Activated naive CD8-positive, alpha-beta T cell treated with anti-CD3 and anti-CD28 coated beads for 36 hours (primary cell): ENCODE data around the gene CGB3. TPM values are rescaled to one million over a fixed set of nuclear protein-coding genes. Genes with fewer than 3 reads are reported as not detected.
"Not testable (repeated sequence)": the region's sequence is repeated elsewhere in the genome, so short reads cannot be mapped to it uniquely, and the experiment has no call there.

Experiments
- DNase-seq: peaks from one replicate; pipeline ENCODE4 v3.0.0; 2021
- H3K27ac Mint-ChIP-seq: one replicate; pipeline ENCODE4 v1.8.0; 2022; ENCODE audit warnings: mild to moderate bottlenecking, moderate library complexity, mixed read lengths
- H3K27me3 Mint-ChIP-seq: one replicate; pipeline ENCODE4 v1.8.0; 2022; ENCODE audit warnings: mild to moderate bottlenecking, mixed read lengths
- H3K36me3 Mint-ChIP-seq: one replicate; pipeline ENCODE4 v1.8.0; 2021; ENCODE audit warnings: mild to moderate bottlenecking, mixed read lengths
- H3K4me1 Mint-ChIP-seq: one replicate; pipeline ENCODE4 v1.8.0; 2021; ENCODE audit warnings: mixed read lengths
- H3K4me3 Mint-ChIP-seq: one replicate; pipeline ENCODE4 v1.8.0; 2022; ENCODE audit warnings: mild to moderate bottlenecking, moderate library complexity, mixed read lengths
- H3K9me3 Mint-ChIP-seq: one replicate; pipeline ENCODE4 v1.8.0; 2022; ENCODE audit warnings: mixed read lengths
- total RNA-seq, 2 experiments: library from RNA; stranded (reverse); gene quantifications; one replicate each; pipeline ENCODE4 v1.2.3, GENCODE V29; 2021

CGB3 gene
- total RNA-seq, 2 experiments from 2014 or later, result not detected

- H3K27me3 Mint-ChIP-seq, DNase-seq, H3K36me3 Mint-ChIP-seq, H3K4me3 Mint-ChIP-seq, H3K27ac Mint-ChIP-seq, H3K9me3 Mint-ChIP-seq, H3K4me1 Mint-ChIP-seq: not testable (repeated sequence)
These were observed 1.5 kb upstream of the CGB3 start for GRCh38 chr19:49025599-49025998.

GRCh38 chr19:49025088-49025487 is 955 bp upstream of the CGB3 start:
- DNase-seq, H3K9me3 Mint-ChIP-seq, H3K27me3 Mint-ChIP-seq, H3K4me1 Mint-ChIP-seq, H3K27ac Mint-ChIP-seq, H3K36me3 Mint-ChIP-seq, H3K4me3 Mint-ChIP-seq: not testable (repeated sequence)

- Mint-ChIP-seq H3K9me3 (no peaks in the 10 kb centered on the region), H3K27me3 (peaks cover 19% of the 10 kb centered on the region), H3K36me3 (no peaks in the 10 kb centered on the region), H3K4me1 (peaks cover 19% of the 10 kb centered on the region), H3K27ac (no peak overlapping the region), H3K4me3 (no peak overlapping the region)
- DNase-seq, result no peak
These were observed 2.0 kb downstream of the CGB3 start for GRCh38 chr19:49022116-49022515.

- no peaks in the 10 kb centered on the region for H3K36me3 Mint-ChIP-seq
- peak; percentile 17 for DNase-seq
- no peak overlapping the region for H3K4me3 Mint-ChIP-seq
- H3K9me3 Mint-ChIP-seq, result no peaks in the 10 kb centered on the region
- peaks cover 19% of the 10 kb centered on the region for H3K4me1 Mint-ChIP-seq
- H3K27ac Mint-ChIP-seq, result peak overlapping the region; percentile 12
- H3K27me3 Mint-ChIP-seq, result peaks cover 19% of the 10 kb centered on the region
These were observed 2.9 kb downstream of the CGB3 start for GRCh38 chr19:49020931-49021895.

GRCh38 chr19:49020342-49020741 is 3.8 kb downstream of the CGB3 start:
- no peaks in the 10 kb centered on the region for H3K36me3 Mint-ChIP-seq
- no peaks in the 10 kb centered on the region for H3K9me3 Mint-ChIP-seq
- peaks cover 19% of the 10 kb centered on the region for H3K27me3 Mint-ChIP-seq
- no peak overlapping the region for H3K4me3 Mint-ChIP-seq
- H3K27ac Mint-ChIP-seq, result no peak overlapping the region
- no peak for DNase-seq
- H3K4me1 Mint-ChIP-seq, result peaks cover 19% of the 10 kb centered on the region

GRCh38 chr19:49019242-49019932 is 4.7 kb downstream of the CGB3 start:
- Mint-ChIP-seq H3K4me1 (peaks cover 19% of the 10 kb centered on the region), H3K27me3 (peaks cover 19% of the 10 kb centered on the region), H3K9me3 (no peaks in the 10 kb centered on the region), H3K27ac (no peak overlapping the region), H3K36me3 (no peaks in the 10 kb centered on the region), H3K4me3 (peak overlapping the region; percentile 74)
- DNase-seq, result peak; percentile 58

- not testable (repeated sequence) for H3K9me3 Mint-ChIP-seq, H3K36me3 Mint-ChIP-seq, H3K27ac Mint-ChIP-seq
- peak overlapping the region; percentile 74 for H3K4me3 Mint-ChIP-seq
- H3K27me3 Mint-ChIP-seq, result peaks cover 19% of the 10 kb centered on the region
- peak; percentile 23 for DNase-seq
- H3K4me1 Mint-ChIP-seq, result peaks cover 19% of the 10 kb centered on the region
These were observed 5.5 kb downstream of the CGB3 start for GRCh38 chr19:49018388-49019241.

GRCh38 chr19:49017666-49018351 is 6.3 kb downstream of the CGB3 start:
- Mint-ChIP-seq H3K27ac (no peak overlapping the region), H3K4me3 (peak overlapping the region; percentile 13), H3K36me3 (peaks cover 3% of the 10 kb centered on the region), H3K4me1 (peaks cover 19% of the 10 kb centered on the region), H3K27me3 (peaks cover 19% of the 10 kb centered on the region), H3K9me3 (no peaks in the 10 kb centered on the region)
- DNase-seq, result peak; percentile 76

- Mint-ChIP-seq H3K36me3 (peaks cover 5% of the 10 kb centered on the region), H3K9me3 (no peaks in the 10 kb centered on the region), H3K4me3 (peak within 1 kb of the TSS; percentile 13), H3K27me3 (peaks cover 19% of the 10 kb centered on the region), H3K27ac (no peak within 1 kb of the TSS), H3K4me1 (peaks cover 19% of the 10 kb centered on the region)
- DNase-seq, result no peak
These were observed 7.0 kb downstream of the CGB3 start, which contains the start of gene LHB for GRCh38 chr19:49017041-49017665. Gene LHB, minus strand, starts transcription at chr19:49017091. Its CDS starts 10 bp downstream, at chr19:49017081.

GRCh38 chr19:49016067-49016839 is 7.9 kb downstream of the CGB3 start:
- H3K9me3 Mint-ChIP-seq, result no peaks in the 10 kb centered on the region
- peaks cover 19% of the 10 kb centered on the region for H3K27me3 Mint-ChIP-seq
- no peak overlapping the region for H3K27ac Mint-ChIP-seq
- H3K4me1 Mint-ChIP-seq, result peaks cover 13% of the 10 kb centered on the region
- H3K36me3 Mint-ChIP-seq, result peaks cover 5% of the 10 kb centered on the region
- H3K4me3 Mint-ChIP-seq, result no peak overlapping the region
- DNase-seq, result no peak

GRCh38 chr19:49014870-49015255 is 9.3 kb downstream of the CGB3 start:
- Mint-ChIP-seq H3K27ac (no peak overlapping the region), H3K27me3 (peaks cover 15% of the 10 kb centered on the region), H3K4me1 (peaks cover 11% of the 10 kb centered on the region), H3K9me3 (no peaks in the 10 kb centered on the region), H3K4me3 (no peak overlapping the region), H3K36me3 (peaks cover 7% of the 10 kb centered on the region)
- no peak for DNase-seq

GRCh38 chr19:49014123-49014869 is 9.8 kb downstream of the CGB3 start:
- Mint-ChIP-seq H3K9me3 (no peaks in the 10 kb centered on the region), H3K36me3 (peaks cover 7% of the 10 kb centered on the region), H3K4me3 (no peak overlapping the region), H3K4me1 (peaks cover 10% of the 10 kb centered on the region), H3K27me3 (peaks cover 9% of the 10 kb centered on the region), H3K27ac (peak overlapping the region; percentile 21)
- DNase-seq, result no peak

GRCh38 chr19:49011194-49011593 is 12.9 kb downstream of the CGB3 start:
- Mint-ChIP-seq H3K9me3 (no peaks in the 10 kb centered on the region), H3K4me1 (no peaks in the 10 kb centered on the region), H3K4me3 (no peak overlapping the region), H3K36me3 (peaks cover 12% of the 10 kb centered on the region), H3K27me3 (no peaks in the 10 kb centered on the region), H3K27ac (no peak overlapping the region)
- no peak for DNase-seq
